ENCODE data around the gene GNB1.

Gene GNB1

GRCh38 chr1:1835546-1835945 is 55.3 kb downstream of the GNB1 start:
- TF ChIP-seq FOXP2 (optimal IDR thresholded peaks at IDR 0.05; ENCODE audit: control extremely low read depth, extremely low read length, insufficient read depth) (no peak), POLR2AphosphoS5 (IDR thresholded peaks at IDR 0.05; ENCODE audit: borderline replicate concordance, low read depth, low read length) (no peak), EZH2 (IDR thresholded peaks at IDR 0.05) (no peak)
- no peak for DNase-seq (ENCODE audit: low read depth, low spot score)
- Histone ChIP-seq H3K27ac (no peak overlapping the region), H3K9me3 (ENCODE audit: low read depth, low read length) (no peaks in the 10 kb centered on the region), H3K9ac (ENCODE audit: insufficient read length) (no peak overlapping the region), H3K36me3 (ENCODE audit: insufficient read depth, low read length) (peaks cover 61% of the 10 kb centered on the region), H3K4me3 (no peak overlapping the region)

- Histone ChIP-seq H3K9me3 (ENCODE audit: low read depth, low read length) (no peaks in the 10 kb centered on the region), H3K27ac (no peak overlapping the region), H3K4me3 (no peak overlapping the region), H3K36me3 (ENCODE audit: insufficient read depth, low read length) (peaks cover 58% of the 10 kb centered on the region), H3K9ac (ENCODE audit: insufficient read length) (no peak overlapping the region)
- no peak for DNase-seq (ENCODE audit: low read depth, low spot score)
- no peak for TF ChIP-seq FOXP2 (optimal IDR thresholded peaks at IDR 0.05; ENCODE audit: control extremely low read depth, extremely low read length, insufficient read depth)
- TF ChIP-seq EZH2 (IDR thresholded peaks at IDR 0.05): no peak
- TF ChIP-seq POLR2AphosphoS5 (IDR thresholded peaks at IDR 0.05; ENCODE audit: borderline replicate concordance, low read depth, low read length): no peak
These were observed 57.0 kb downstream of the GNB1 start for GRCh38 chr1:1833916-1834325.

- Histone ChIP-seq H3K9me3 (ENCODE audit: low read depth, low read length) (no peaks in the 10 kb centered on the region), H3K4me3 (no peak overlapping the region), H3K9ac (ENCODE audit: insufficient read length) (no peak overlapping the region), H3K27ac (no peak overlapping the region), H3K36me3 (ENCODE audit: insufficient read depth, low read length) (peaks cover 53% of the 10 kb centered on the region)
- no peak for DNase-seq (ENCODE audit: low read depth, low spot score)
- TF ChIP-seq POLR2AphosphoS5 (IDR thresholded peaks at IDR 0.05; ENCODE audit: borderline replicate concordance, low read depth, low read length) (no peak), EZH2 (IDR thresholded peaks at IDR 0.05) (no peak), FOXP2 (optimal IDR thresholded peaks at IDR 0.05; ENCODE audit: control extremely low read depth, extremely low read length, insufficient read depth) (no peak)
These were observed 57.4 kb downstream of the GNB1 start for GRCh38 chr1:1833456-1833855.

- no peak overlapping the region for H3K27ac ChIP-seq
- no peak for TF ChIP-seq FOXP2 (optimal IDR thresholded peaks at IDR 0.05; ENCODE audit: control extremely low read depth, extremely low read length, insufficient read depth)
- TF ChIP-seq EZH2 (IDR thresholded peaks at IDR 0.05): no peak
- no peak for TF ChIP-seq POLR2AphosphoS5 (IDR thresholded peaks at IDR 0.05; ENCODE audit: borderline replicate concordance, low read depth, low read length)
- H3K4me3 ChIP-seq: no peak overlapping the region
- H3K36me3 ChIP-seq (ENCODE audit: insufficient read depth, low read length): peaks cover 48% of the 10 kb centered on the region
- no peaks in the 10 kb centered on the region for H3K9me3 ChIP-seq (ENCODE audit: low read depth, low read length)
- no peak overlapping the region for H3K9ac ChIP-seq (ENCODE audit: insufficient read length)
- DNase-seq (ENCODE audit: low read depth, low spot score): no peak
These were observed 58.1 kb downstream of the GNB1 start for GRCh38 chr1:1832820-1833219.

- no peak overlapping the region for H3K9ac ChIP-seq (ENCODE audit: insufficient read length)
- DNase-seq (ENCODE audit: low read depth, low spot score): no peak
- H3K27ac ChIP-seq: 0 out of 2 replicates have a peak overlapping the region, but pooled peaks have one; percentile 30
- H3K4me3 ChIP-seq: no peak overlapping the region
- peaks cover 43% of the 10 kb centered on the region for H3K36me3 ChIP-seq (ENCODE audit: insufficient read depth, low read length)
- H3K9me3 ChIP-seq (ENCODE audit: low read depth, low read length): no peaks in the 10 kb centered on the region
- TF ChIP-seq EZH2 (IDR thresholded peaks at IDR 0.05) (no peak), POLR2AphosphoS5 (IDR thresholded peaks at IDR 0.05; ENCODE audit: borderline replicate concordance, low read depth, low read length) (no peak), FOXP2 (optimal IDR thresholded peaks at IDR 0.05; ENCODE audit: control extremely low read depth, extremely low read length, insufficient read depth) (no peak)
These were observed 58.7 kb downstream of the GNB1 start for GRCh38 chr1:1832166-1832565.

- Histone ChIP-seq H3K9ac (ENCODE audit: insufficient read length) (no peak overlapping the region), H3K4me3 (no peak overlapping the region), H3K9me3 (ENCODE audit: low read depth, low read length) (no peaks in the 10 kb centered on the region), H3K27ac (peak overlapping the region; percentile 73), H3K36me3 (ENCODE audit: insufficient read depth, low read length) (peaks cover 42% of the 10 kb centered on the region)
- DNase-seq (ENCODE audit: low read depth, low spot score): no peak
- TF ChIP-seq EZH2 (IDR thresholded peaks at IDR 0.05): no peak
- TF ChIP-seq POLR2AphosphoS5 (IDR thresholded peaks at IDR 0.05; ENCODE audit: borderline replicate concordance, low read depth, low read length): no peak
- TF ChIP-seq FOXP2 (optimal IDR thresholded peaks at IDR 0.05; ENCODE audit: control extremely low read depth, extremely low read length, insufficient read depth): no peak
These were observed 63.6 kb downstream of the GNB1 start for GRCh38 chr1:1827089-1827848.

- H3K4me3 ChIP-seq: no peak overlapping the region
- TF ChIP-seq POLR2AphosphoS5 (IDR thresholded peaks at IDR 0.05; ENCODE audit: borderline replicate concordance, low read depth, low read length) (0 out of 2 replicates have a peak, but pooled peaks have one; percentile 10), EZH2 (IDR thresholded peaks at IDR 0.05) (no peak), FOXP2 (optimal IDR thresholded peaks at IDR 0.05; ENCODE audit: control extremely low read depth, extremely low read length, insufficient read depth) (no peak)
- no peak for DNase-seq (ENCODE audit: low read depth, low spot score)
- peaks cover 46% of the 10 kb centered on the region for H3K36me3 ChIP-seq (ENCODE audit: insufficient read depth, low read length)
- H3K9me3 ChIP-seq (ENCODE audit: low read depth, low read length): no peaks in the 10 kb centered on the region
- peak overlapping the region; percentile 73 for H3K27ac ChIP-seq
- H3K9ac ChIP-seq (ENCODE audit: insufficient read length): no peak overlapping the region
These were observed 64.4 kb downstream of the GNB1 start for GRCh38 chr1:1826356-1827088.

GRCh38 chr1:1825217-1825616 is 65.7 kb downstream of the GNB1 start:
- no peak overlapping the region for H3K9ac ChIP-seq (ENCODE audit: insufficient read length)
- no peak overlapping the region for H3K4me3 ChIP-seq
- H3K9me3 ChIP-seq (ENCODE audit: low read depth, low read length): no peaks in the 10 kb centered on the region
- TF ChIP-seq EZH2 (IDR thresholded peaks at IDR 0.05) (no peak), POLR2AphosphoS5 (IDR thresholded peaks at IDR 0.05; ENCODE audit: borderline replicate concordance, low read depth, low read length) (no peak), FOXP2 (optimal IDR thresholded peaks at IDR 0.05; ENCODE audit: control extremely low read depth, extremely low read length, insufficient read depth) (no peak)
- peaks cover 52% of the 10 kb centered on the region for H3K36me3 ChIP-seq (ENCODE audit: insufficient read depth, low read length)
- no peak for DNase-seq (ENCODE audit: low read depth, low spot score)
- H3K27ac ChIP-seq: no peak overlapping the region
